Adrenal gland (tissue), 5 donors: ENCODE measurements around the gene ASMTL.

Experiments used
- CTCF ChIP-seq, 6 experiments: fragments of 450-650 bp in 4 of 6; fragments of 200-600 bp in 2 of 6; sonication (generic) in 1 of 6; IDR thresholded peaks; 1 replicate in 5 of 6; 2 replicates in 1 of 6; pipeline versions ENCODE4 v1.5.1 to v1.8.0; 2016 to 2021; ENCODE audit warnings: antibody characterized with exemption in 6 of 6, mild to moderate bottlenecking in 2 of 6, moderate library complexity in 1 of 6
- POLR2A ChIP-seq, 2 donors: fragments of 450-650 bp; IDR thresholded peaks; one replicate each; pipeline ENCODE4 v1.6.1; 2017; ENCODE audit warnings: antibody characterized with exemption in 2 of 2, mild to moderate bottlenecking in 2 of 2, moderate library complexity in 1 of 2
- donor health status: DM: no; HTN: no; CAD: no.

GRCh38 chrX:1455948-1456280 is 3.2 kb upstream of the ASMTL start:
- TF ChIP-seq CTCF (IDR thresholded peaks at IDR 0.05) (no peak), POLR2A (IDR thresholded peaks at IDR 0.05) (no peak)
